T-helper 2 cell treated with Interferon-gamma antibody and Interleukin-4, amounts not matched to agents 5 μg/mL and 100 μg/mL, for 36 hours (primary cell): ENCODE measurements around the gene ASMTL.
"Not testable (repeated sequence)": the region's sequence is repeated elsewhere in the genome, so short reads cannot be mapped to it uniquely, and the experiment has no call there.

Experiments
- DNase-seq: peaks from one replicate; pipeline ENCODE4 v3.0.0; 2021; ENCODE audit warnings: low spot score
- H3K27ac Mint-ChIP-seq: one replicate; pipeline ENCODE4 v1.8.0; 2021; ENCODE audit warnings: mild to moderate bottlenecking, mixed read lengths
- H3K27me3 Mint-ChIP-seq: one replicate; pipeline ENCODE4 v1.8.0; 2021; ENCODE audit warnings: low read depth, mixed read lengths
- H3K36me3 Mint-ChIP-seq: one replicate; pipeline ENCODE4 v1.8.0; 2021; ENCODE audit warnings: low read depth, mixed read lengths
- H3K4me1 Mint-ChIP-seq: one replicate; pipeline ENCODE4 v1.8.0; 2021; ENCODE audit warnings: low read depth, mixed read lengths
- H3K4me3 Mint-ChIP-seq: one replicate; pipeline ENCODE4 v1.8.0; 2022; ENCODE audit warnings: mild to moderate bottlenecking, moderate library complexity, mixed read lengths
- H3K9me3 Mint-ChIP-seq: one replicate; pipeline ENCODE4 v1.8.0; 2021; ENCODE audit warnings: mixed read lengths

ASMTL gene

DNA sequence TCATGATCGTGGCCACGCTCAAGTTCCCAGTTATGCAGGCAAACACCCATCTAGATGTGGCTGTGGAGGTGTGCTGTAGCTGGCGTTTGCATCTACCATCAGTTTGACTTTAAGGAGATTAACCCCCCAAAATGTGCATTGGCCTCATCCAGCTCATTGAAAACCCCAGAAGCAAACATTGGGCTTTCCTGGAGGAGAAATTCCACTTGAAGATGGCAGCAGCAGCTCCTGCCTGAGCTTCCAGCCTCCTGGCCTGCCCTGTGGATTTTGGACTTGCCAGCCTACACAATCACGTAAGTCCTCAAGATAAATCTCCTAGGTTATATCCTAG lies 30.6 kb downstream of the ASMTL start:
- Mint-ChIP-seq H3K4me1 (no peaks in the 10 kb centered on the region), H3K9me3 (peaks cover 37% of the 10 kb centered on the region), H3K36me3 (peaks cover 75% of the 10 kb centered on the region), H3K27ac (no peak overlapping the region), H3K4me3 (no peak overlapping the region), H3K27me3 (no peaks in the 10 kb centered on the region)
- no peak for DNase-seq

DNA sequence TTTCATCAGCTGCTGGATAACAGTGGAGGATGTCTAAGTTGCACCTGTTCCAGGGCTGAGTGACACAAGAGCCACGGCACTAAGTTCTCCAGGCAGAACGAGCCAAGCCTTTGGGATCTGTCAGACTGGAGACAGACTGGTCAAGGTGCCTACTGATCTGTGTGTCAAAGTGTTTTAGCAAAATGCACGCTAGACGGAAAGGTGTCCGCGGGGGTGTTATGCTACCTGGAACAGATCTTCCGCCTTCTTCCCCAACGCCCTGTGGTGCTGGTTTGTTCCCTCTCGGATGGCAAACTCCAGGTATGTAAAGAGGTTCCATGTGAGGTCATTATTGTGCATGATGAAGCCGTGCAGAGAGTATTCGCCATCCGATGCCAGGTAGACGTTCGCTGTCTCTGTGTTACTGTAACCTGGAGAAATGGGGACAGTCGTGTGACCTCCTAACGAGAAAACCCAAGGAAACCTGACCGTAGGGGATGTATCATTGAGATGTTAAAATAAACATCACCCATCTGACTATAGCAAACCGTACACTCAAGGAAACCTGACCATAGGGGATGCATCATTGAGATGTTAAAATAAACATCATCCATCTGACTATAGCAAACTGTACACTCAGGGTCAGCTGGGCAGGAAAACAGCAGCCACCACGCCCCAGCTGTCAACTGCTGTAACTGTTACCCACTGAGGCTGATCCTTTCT lies 31.1 kb downstream of the ASMTL start:
- H3K36me3 Mint-ChIP-seq: peaks cover 71% of the 10 kb centered on the region
- no peak overlapping the region for H3K4me3 Mint-ChIP-seq
- H3K9me3 Mint-ChIP-seq: peaks cover 37% of the 10 kb centered on the region
- no peak for DNase-seq
- no peaks in the 10 kb centered on the region for H3K4me1 Mint-ChIP-seq
- H3K27ac Mint-ChIP-seq: no peak overlapping the region
- no peaks in the 10 kb centered on the region for H3K27me3 Mint-ChIP-seq

DNA sequence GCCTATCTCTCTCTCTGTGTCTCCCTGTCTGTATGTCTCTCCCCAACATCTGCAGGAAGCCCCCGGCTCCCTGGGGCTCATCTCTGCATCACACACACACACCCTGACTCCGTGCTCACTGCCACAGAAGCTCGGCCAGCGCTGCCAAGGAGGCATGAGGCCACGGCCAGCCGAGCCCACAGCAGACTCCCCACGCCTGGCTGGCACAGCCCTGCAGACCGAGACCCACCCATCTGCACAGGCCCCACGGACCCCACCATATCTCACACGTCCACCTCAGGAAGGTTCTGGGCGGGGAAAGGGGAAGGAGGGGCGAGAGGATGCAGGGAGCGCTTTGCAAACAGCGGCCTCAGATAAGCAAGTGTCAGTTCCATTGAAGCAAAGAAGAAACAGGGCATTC lies 32.3 kb downstream of the ASMTL start:
- no peaks in the 10 kb centered on the region for H3K4me1 Mint-ChIP-seq
- no peaks in the 10 kb centered on the region for H3K27me3 Mint-ChIP-seq
- DNase-seq: no peak
- H3K36me3 Mint-ChIP-seq: peaks cover 60% of the 10 kb centered on the region
- no peak overlapping the region for H3K4me3 Mint-ChIP-seq
- peaks cover 37% of the 10 kb centered on the region for H3K9me3 Mint-ChIP-seq
- H3K27ac Mint-ChIP-seq: peak overlapping the region; percentile 2

DNA sequence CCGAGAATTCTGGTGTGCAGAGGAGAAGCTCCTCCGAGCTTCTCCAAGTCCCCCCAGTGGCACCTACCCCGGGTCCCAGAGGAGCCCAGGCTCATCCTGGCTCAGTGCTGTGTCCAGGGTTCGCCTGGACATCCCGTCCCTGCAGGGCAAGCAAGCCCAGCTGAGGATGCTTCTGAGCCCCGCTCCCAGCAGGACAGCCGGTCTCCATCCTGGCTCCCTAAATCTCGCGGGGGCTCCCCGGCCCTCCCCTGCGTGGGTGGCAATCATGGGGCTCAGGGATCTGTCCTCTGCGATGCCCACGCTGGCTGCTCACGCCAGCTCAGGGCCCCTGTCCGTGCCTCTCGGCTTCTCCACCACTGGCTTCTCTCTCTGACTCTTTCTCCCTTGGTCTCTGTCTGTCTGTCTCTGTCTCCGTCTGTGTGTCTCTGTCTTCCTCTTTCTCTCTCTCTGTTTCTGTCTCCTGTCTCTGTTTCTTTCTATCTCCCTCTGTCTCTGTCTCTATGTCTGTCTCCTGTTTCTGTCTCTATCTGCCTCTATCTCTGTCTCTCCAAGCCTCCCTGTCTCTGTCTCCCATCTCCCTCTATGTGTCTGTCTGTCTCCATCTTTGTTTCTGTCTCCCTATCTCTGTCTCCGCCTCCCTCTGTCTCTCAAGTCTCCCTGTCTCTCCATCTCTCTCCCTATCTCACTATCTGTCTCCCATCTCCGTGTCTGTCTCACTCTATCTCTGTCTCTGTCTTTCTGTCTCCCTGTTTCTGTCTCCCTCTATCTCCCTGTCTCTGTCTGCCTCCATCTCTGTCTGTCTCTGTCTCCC lies 33.0 kb downstream of the ASMTL start:
- DNase-seq: no peak
- Mint-ChIP-seq H3K36me3 (peaks cover 56% of the 10 kb centered on the region), H3K9me3 (peaks cover 32% of the 10 kb centered on the region)

DNA sequence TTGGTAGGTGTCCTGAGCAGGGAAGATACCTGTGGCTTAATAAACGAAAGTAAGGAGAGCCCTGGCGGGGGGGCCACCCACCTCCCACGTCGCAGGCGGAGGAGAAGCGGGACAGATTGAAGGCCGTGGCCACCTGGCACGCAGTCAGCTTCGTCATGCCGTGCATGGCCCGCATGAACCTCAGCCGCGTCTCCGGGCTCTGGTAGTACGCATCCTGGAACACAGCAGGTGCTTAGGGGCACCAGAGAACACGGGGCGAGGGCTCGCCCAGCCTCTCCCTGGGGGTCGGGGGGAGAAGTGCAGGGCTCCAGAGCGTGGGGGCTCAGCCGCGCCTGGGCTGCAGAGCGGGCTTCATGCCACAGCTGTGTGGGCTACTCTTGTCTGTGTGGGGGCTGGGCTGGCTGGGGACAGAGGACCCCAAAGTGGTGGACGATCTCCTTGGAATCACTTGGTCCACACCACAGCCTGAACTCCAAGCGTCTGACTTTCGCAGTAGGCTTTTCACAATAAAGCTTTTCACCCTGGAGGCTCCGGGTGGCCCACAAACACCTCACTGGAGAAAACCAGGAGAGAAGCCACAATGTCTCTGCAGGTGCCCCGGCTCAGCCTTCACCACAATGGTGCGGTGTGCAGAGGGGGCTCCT lies 33.7 kb downstream of the ASMTL start:
- DNase-seq: no peak
- Mint-ChIP-seq H3K9me3 (peaks cover 31% of the 10 kb centered on the region), H3K4me1 (no peaks in the 10 kb centered on the region), H3K4me3 (no peak overlapping the region), H3K36me3 (peaks cover 51% of the 10 kb centered on the region), H3K27me3 (no peaks in the 10 kb centered on the region), H3K27ac (no peak overlapping the region)

More for the DNA sequence above, 33.0 kb downstream of the ASMTL start:
- no peak overlapping the region for H3K4me3 Mint-ChIP-seq
- H3K4me1 Mint-ChIP-seq: no peaks in the 10 kb centered on the region
- peak overlapping the region; percentile 2 for H3K27ac Mint-ChIP-seq
- no peaks in the 10 kb centered on the region for H3K27me3 Mint-ChIP-seq

DNA sequence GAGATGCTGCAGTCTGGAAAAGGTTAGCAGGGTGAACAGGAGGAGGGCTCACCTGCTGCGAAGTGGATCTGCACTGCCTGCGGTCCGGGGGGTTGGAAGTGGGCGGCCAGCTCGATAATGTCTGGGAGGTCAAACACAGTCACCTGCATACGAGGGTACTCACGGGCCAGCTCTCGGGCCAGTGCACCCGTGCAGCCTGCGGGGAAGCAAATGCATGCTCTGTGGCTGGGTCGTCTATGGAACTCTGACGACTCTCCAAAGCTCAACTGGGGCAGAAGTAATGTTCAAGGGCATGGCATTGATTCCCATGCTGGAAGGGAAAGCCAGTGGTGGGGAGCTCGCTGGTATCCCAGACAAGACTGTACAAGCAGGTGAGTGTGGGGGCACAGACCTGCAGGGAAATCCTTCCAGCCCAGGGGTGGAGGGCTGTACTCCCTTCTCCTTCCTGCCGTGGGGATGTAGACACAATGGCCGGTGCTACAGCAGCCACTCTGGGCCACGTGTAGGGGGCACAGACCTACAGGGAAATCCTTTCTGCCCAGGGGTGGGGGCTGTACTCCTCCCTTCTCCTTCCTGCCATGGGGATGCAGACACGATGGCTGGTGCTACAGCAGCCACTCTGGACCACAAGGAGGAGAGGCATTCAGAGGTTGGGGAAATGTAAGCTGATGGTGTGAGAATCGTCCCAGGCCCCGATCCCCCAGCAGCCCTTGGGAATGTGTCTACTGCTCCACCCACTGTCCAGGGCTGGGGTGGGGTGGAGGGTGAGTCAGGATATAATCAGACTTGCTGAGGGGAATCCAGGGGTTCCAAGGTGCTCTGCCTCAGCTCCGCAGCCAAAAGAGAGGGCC lies 34.6 kb downstream of the ASMTL start:
- Mint-ChIP-seq H3K9me3 (peaks cover 23% of the 10 kb centered on the region), H3K36me3 (peaks cover 49% of the 10 kb centered on the region), H3K27ac (no peak overlapping the region), H3K27me3 (no peaks in the 10 kb centered on the region), H3K4me1 (no peaks in the 10 kb centered on the region), H3K4me3 (no peak overlapping the region)
- no peak for DNase-seq

DNA sequence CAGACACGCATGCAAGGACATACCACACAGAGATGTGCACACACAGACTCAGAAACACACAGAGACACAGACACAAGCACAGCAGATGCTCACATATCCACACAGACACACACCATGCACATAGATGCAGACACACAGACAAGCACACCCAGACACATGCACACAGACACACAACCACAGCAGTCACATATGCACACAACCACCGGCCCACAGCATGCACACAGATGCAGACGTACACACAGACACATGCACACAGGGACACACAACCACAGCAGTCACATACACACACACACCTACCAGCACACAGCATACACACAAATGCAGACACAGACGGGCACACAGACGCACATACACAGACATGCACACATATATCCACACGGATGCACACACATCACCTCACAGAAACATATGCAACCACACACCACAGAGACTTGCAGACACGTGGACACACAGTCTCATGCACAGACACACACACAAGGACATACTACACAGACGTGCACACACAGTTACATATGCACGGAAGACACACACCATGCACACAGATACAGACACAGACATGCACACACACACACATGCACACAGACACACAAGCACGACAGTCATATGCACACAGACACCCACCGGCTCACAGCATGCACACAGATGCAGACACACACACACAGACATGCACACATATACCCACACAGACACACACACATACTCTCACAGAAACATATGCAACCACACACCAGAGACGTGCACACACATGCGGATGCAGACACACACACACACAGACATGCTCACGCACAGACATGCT lies 35.5 kb downstream of the ASMTL start:
- H3K4me1 Mint-ChIP-seq: no peaks in the 10 kb centered on the region
- no peak overlapping the region for H3K4me3 Mint-ChIP-seq
- no peak overlapping the region for H3K27ac Mint-ChIP-seq
- H3K9me3 Mint-ChIP-seq: peaks cover 18% of the 10 kb centered on the region
- no peak for DNase-seq
- no peaks in the 10 kb centered on the region for H3K27me3 Mint-ChIP-seq
- H3K36me3 Mint-ChIP-seq: peaks cover 42% of the 10 kb centered on the region

DNA sequence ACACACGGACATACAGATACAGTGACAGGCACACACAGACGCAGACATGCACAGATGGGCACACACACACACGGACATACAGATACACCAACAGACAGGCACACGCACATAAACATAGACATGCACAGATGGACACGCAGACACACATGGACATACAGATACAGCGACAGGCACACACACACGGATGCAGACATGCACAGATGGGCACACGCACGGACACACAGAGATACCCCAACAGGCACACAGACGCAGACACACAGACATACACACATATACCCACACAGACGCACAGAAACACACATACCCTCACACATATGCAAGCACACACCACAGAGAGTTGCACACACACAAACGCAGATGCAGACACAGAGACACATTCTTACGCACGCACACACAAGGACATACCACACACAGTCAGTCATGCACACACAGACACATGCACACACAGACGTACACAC lies 36.4 kb downstream of the ASMTL start:
- Mint-ChIP-seq H3K4me3 (no peak overlapping the region), H3K36me3 (peaks cover 38% of the 10 kb centered on the region), H3K4me1 (no peaks in the 10 kb centered on the region), H3K27me3 (no peaks in the 10 kb centered on the region), H3K27ac (no peak overlapping the region), H3K9me3 (peaks cover 11% of the 10 kb centered on the region)
- DNase-seq: no peak

DNA sequence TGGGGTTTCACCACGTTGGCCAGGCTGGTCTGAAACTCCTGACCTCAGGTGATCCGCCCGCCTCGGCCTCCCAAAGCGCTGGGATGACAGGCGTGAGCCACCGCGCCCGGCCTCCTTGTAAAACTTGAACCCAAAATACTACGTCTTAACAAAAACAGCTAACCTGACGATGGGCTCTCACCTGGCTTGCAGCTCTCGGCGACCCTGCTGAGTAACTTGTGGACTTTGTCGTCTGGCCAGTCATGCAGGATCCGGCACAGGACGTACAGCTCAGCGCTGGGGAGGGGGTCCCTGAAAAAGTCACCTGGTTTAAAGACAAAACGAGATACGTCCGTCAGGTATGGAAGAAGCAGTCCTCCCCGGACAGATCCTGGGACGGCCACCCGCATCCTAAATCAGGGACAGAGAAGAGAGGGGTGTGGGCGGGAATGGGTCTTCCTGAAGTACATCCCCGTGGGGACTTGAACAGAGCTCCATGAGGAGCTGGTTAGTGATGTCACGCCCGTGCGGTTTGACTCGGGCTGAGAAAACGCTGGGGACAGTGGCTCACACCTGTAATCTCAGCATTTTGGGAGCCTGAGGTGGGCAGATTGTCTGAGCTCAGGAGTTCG lies 40.1 kb downstream of the ASMTL start:
- Mint-ChIP-seq H3K27ac (no peak overlapping the region), H3K4me1 (no peaks in the 10 kb centered on the region), H3K27me3 (no peaks in the 10 kb centered on the region), H3K36me3 (peaks cover 23% of the 10 kb centered on the region), H3K4me3 (no peak overlapping the region), H3K9me3 (no peaks in the 10 kb centered on the region)
- DNase-seq: no peak

DNA sequence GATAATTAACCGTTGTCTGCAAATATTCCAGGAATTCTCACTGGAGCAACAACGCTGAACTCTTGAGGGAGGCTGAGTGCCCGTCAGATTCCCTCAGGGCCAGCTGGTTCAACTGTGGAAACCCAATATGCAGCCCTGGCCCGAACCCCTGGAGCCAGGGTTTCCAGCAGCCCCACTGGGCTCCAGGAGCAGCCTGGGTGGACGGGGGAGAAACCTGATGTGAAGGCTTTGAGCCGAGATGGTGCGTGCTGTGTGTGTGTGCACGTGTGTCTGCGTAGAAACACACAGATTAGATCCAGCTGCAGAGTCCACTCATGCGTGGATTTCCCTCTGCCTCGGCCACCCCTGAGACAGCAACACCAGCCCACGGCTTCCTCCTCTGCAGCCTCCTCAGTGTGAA lies 41.4 kb downstream of the ASMTL start:
- Mint-ChIP-seq H3K4me3 (no peak overlapping the region), H3K4me1 (no peaks in the 10 kb centered on the region), H3K9me3 (no peaks in the 10 kb centered on the region), H3K36me3 (peaks cover 23% of the 10 kb centered on the region), H3K27me3 (no peaks in the 10 kb centered on the region), H3K27ac (no peak overlapping the region)
- no peak for DNase-seq

DNA sequence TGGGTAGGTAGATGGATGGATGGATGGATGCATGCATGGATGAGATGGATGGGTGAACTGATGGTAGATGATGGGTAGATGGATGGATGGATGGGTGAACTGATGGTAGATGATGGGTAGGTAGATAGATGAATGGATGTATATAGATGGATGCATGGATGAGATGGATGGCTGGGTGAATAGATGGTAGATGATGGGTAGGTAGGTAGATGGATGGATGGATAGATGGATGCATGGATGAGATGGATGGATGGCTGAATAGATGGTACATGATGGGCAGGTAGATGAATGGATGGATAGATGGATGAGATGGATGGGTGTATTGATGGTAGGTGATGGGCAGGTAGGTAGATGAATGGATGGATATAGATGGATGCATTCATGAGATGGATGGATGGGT lies 45.7 kb downstream of the ASMTL start:
- H3K4me3 Mint-ChIP-seq: no peak overlapping the region
- H3K9me3 Mint-ChIP-seq: no peaks in the 10 kb centered on the region
- no peaks in the 10 kb centered on the region for H3K4me1 Mint-ChIP-seq
- H3K27me3 Mint-ChIP-seq: no peaks in the 10 kb centered on the region
- DNase-seq: no peak
- H3K36me3 Mint-ChIP-seq: peaks cover 8% of the 10 kb centered on the region
- H3K27ac Mint-ChIP-seq: no peak overlapping the region

DNA sequence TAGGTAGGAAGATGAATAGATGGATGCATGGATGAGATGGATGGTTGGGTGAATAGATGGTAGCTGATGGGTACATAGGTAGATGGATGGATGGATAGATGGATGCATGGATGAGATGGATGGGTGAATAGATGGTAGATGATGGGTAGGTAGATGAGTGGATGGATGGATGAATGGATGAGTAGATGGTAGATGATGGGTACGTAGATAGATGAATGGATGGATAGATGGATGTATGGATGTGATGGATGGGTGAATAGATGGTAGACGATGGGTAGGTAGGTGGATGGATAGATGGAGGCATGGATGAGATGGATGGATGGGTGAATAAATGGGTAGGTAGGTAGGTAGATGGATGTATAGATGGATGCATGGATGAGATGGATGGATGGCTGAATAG lies 46.9 kb downstream of the ASMTL start:
- H3K4me3 Mint-ChIP-seq, H3K27me3 Mint-ChIP-seq, H3K4me1 Mint-ChIP-seq, H3K27ac Mint-ChIP-seq, DNase-seq, H3K36me3 Mint-ChIP-seq, H3K9me3 Mint-ChIP-seq: not testable (repeated sequence)

DNA sequence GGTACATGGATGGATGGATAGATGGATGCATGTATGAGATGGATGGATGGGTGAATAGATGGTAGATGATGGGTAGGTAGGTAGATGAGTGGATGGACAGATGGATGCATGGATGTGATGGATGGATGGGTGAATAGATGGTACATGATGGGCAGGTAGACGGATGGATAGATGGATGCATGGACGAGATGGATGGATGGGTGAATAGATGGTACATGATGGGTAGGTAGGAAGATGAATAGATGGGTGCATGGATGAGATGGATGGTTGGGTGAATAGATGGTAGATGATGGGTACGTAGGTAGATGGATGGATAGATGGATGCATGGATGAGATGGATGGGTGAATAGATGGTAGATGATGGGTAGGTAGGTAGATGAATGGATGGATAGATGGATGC lies 48.8 kb downstream of the ASMTL start:
- H3K9me3 Mint-ChIP-seq, H3K27ac Mint-ChIP-seq, H3K36me3 Mint-ChIP-seq, H3K4me1 Mint-ChIP-seq, H3K4me3 Mint-ChIP-seq, DNase-seq, H3K27me3 Mint-ChIP-seq: not testable (repeated sequence)
